Measurements from ENCODE around the gene AOPEP.
A peak's percentile ranks its signal among the peaks of the same experiment; 100 is the strongest.

AOPEP gene

GRCh38 chr9:94975480-94975879 lies 249.0 kb downstream of the AOPEP start:
- DNase-seq, result no peak

GRCh38 chr9:94976077-94976476 lies 249.6 kb downstream of the AOPEP start:
- DNase-seq, result no peak

GRCh38 chr9:94977416-94977815 lies 250.9 kb downstream of the AOPEP start:
- no peak for DNase-seq

DNA sequence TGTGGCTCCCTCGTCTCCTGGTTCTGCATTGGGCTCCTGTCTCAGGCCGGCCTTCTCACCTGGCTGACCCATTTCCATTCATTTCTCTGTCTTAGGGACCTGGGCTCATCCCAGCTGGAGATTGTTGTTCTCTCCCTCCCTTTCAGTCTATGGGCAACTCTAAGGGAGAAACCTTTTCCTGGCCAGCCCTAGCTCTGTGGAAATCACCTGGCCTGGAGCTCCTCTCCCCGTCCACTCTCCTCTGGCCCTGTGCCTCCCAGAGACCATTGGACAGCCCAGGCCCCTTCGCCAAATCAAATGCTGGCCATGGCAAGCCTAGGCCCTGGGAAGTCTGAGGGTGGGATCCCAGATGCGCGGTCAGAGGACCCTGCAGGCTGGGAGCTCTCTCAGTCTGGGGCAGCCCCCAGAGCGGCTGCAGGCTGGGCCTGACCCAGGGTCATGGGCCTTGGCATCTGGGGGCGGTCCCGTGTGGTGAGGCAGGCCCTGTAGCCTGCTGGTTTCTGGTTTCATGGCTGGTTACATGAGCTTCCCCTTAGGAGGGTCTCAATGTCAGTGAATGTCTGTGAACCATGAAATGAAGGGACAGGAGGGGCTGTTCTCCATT lies 253.5 kb downstream of the AOPEP start:
- no peak for DNase-seq

DNA sequence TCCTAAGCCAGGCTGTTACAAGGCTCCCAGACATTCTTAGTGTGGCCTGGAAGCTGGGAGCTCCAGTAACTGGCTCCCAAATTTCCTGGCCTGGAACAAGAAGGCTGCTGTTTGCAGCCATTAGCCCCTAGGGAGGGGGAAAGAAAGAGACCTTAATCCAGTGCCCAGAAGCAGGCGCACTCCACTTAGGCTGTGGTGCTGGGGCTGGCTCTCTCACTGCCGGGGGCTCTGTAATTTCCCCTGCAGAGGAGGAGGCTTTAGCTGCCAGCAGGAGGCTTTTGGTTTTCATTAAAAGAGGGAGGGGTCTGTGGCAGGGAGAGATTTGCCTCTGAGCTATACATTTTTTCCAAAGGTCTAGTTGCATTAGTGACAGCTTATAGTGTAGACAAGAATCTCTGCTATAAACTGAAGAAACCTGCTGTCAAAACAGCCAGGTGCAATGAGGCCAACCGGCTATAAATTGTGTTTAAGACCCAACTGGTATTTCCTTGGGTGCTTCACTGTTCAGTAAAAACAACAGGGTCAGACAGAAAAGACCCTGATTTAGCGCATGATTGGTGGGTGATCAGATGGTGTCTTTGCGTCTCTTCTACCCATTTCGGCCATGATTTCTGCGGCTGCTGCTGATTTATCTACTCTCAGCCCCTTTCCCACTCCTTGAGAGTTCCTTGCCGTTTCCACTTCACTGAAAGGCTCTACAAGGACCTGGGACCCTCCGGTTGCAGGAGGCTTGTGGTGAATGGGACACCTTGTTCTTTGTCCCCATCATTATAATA lies 254.6 kb downstream of the AOPEP start:
- DNase-seq, result no peak

DNA sequence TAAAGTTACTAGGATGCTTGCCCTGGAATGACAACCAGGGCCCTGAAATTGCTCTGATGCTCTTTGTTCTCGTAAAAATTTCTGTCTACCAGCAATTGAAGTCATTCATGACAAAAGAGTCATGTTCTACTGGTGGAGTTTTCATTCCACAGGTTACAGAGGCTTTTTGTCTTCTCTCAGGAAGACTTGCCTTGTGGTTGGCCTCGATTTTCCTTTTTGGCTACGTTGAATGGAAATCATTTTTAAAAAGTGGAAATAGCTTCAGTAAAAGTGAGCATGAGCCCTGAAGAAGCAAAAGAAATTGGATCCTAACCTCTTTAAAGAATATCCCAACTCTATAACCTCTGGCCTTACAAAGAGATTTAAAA lies 255.2 kb downstream of the AOPEP start:
- no peak for DNase-seq

GRCh38 chr9:94982211-94982610 lies 255.7 kb downstream of the AOPEP start:
- no peak for DNase-seq

- DNase-seq, result no peak
Measured at GRCh38 chr9:94983552-94983951, 257.1 kb downstream of the AOPEP start.

- no peak for DNase-seq
Measured at GRCh38 chr9:94984891-94985476, 258.5 kb downstream of the AOPEP start.

- peak; percentile 25 for DNase-seq
Measured at GRCh38 chr9:94985649-94986048, 259.1 kb downstream of the AOPEP start.

- no peak for DNase-seq
Measured at GRCh38 chr9:94987731-94988130, 261.2 kb downstream of the AOPEP start.

GRCh38 chr9:94990897-94991561 lies 264.5 kb downstream of the AOPEP start:
- DNase-seq, result no peak

GRCh38 chr9:94991961-94992907 lies 265.7 kb downstream of the AOPEP start:
- no peak for DNase-seq

DNA sequence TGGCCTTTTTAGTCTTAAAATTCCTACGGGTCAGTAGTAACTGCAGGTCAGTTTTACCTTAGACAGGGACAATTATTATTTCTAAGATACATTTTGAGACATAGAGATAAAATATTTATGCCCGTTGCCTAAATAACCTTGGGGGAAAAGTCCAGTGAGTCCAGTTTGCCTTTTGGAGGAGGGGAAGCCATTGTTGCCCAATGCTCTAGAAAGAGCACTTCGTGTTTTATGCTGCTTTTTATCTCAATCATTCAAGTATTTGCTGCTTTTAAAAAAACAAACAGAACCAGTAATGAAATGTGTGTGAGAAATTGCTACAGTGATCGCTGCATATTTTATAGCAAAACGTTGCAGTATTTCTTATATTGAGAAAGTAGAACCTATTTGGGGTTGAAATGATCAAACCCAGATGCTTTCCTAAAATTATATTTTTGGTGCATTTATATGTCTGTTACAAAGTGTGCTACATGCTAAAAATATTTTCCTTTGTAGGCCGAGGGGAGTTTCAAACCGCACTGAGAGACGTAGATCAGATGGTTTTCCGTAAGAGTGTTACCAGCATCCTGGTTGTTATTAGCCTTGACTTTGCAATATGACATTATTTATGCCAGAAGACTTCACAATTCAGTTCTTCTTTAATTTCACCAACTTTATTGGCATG lies 266.8 kb downstream of the AOPEP start:
- DNase-seq, result no peak

- DNase-seq, result no peak
Measured at GRCh38 chr9:94993821-94994165, 267.3 kb downstream of the AOPEP start.

DNA sequence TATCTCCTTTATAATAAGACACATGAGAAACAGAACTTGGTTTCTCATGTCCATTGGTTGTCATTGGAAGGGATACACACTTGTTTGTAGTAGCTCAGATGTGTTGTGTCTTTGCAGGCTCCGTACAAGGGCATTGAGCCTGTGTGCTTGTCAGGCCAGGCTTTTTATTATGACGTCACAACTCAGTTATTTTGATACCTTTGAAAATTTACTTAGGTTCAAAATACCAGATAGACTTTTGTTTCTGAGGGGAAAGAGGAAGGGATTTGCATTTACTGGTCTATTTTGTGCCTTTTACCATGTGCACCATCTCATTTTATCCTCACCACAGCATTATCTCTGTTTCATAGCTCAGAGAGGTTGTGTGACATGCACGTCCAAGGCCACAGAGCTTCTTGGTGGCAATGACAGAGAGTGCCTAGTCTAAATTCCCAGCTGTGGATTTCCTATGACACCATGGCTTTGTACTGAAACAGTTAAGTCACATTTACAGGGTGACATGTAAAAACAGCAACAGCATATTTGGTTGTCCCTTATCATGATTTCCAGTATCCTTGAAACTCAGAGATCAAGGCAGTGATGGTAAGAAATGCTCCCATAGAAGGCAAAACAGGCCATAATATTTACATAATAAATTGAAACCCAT lies 268.7 kb downstream of the AOPEP start:
- DNase-seq, result no peak

DNA sequence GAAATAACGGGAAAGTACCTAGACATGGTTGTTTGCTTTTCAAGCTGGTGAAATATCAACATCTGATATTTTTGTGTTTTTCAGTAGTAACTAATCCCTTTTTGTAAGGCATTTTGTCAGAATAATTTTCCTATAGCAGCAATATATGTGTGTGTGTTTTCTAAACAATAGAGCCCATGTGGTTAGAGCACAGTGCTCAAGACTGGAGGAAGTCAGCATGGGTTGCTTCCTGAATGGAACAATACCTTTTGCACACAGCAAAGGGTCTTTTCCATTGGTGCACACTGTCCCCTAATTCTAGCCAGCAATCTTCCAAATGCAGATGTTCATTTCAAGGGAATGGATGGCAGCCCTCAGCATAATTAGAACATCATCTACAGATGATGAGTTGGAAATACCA lies 270.1 kb downstream of the AOPEP start:
- no peak for DNase-seq

GRCh38 chr9:94997727-94998126 lies 271.2 kb downstream of the AOPEP start:
- no peak for DNase-seq

GRCh38 chr9:94999832-95000231 lies 273.3 kb downstream of the AOPEP start:
- peak; percentile 20 for DNase-seq

GRCh38 chr9:95000821-95001220 lies 274.3 kb downstream of the AOPEP start:
- DNase-seq, result no peak

- DNase-seq, result no peak
Measured at GRCh38 chr9:95001720-95002119, 275.2 kb downstream of the AOPEP start.

Measured in hematopoietic multipotent progenitor cell treated with erythropoietin and hydrocortisone succinate and interleukin-3 and kit ligand, for 4 days (in vitro differentiated cells).